HG02981 (cell line): Measurements from ENCODE around the gene PIK3CG.
A peak's percentile ranks its signal among the peaks of the same experiment; 100 is the strongest.
"Not testable (repeated sequence)": the region's sequence is repeated elsewhere in the genome, so short reads cannot be mapped to it uniquely, and the experiment has no call there.

Experiments used
- ATAC-seq: cut with Tn5 transposase; IDR thresholded peaks from one replicate; pipeline ENCODE4 v1.9.1; 2021; ENCODE audit warnings: mild to moderate bottlenecking, moderate library complexity; ENCODE audit not compliant: unreplicated experiment

Gene PIK3CG

GRCh38 chr7:106865130-106866041 is at the start of gene PIK3CG:
TSS of gene PIK3CG (plus strand) at chr7:106865282. CDS start at chr7:106867562, 2,280 bp downstream.
- peak; percentile 70 for ATAC-seq

DNA sequence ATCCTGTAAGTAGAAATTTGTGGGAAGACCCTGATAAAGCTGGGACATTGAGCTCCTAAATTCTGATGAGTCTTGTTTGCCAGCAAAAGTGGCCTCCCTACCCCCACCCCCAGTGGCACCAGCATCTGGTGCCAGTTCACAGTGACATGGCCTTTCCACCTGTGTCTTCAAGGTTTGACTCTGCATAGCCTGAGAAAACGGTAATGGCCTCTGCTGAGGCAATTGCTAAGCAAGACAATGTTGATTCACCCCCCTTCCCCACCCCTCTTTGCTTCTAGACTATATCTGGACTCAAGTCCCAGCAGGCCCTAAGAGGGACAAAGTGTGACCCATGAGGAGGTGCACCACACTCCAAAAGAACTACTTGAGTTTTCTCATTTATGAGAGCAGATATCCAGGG is 48.0 kb upstream of the PIK3CG start:
- no peak for ATAC-seq

DNA sequence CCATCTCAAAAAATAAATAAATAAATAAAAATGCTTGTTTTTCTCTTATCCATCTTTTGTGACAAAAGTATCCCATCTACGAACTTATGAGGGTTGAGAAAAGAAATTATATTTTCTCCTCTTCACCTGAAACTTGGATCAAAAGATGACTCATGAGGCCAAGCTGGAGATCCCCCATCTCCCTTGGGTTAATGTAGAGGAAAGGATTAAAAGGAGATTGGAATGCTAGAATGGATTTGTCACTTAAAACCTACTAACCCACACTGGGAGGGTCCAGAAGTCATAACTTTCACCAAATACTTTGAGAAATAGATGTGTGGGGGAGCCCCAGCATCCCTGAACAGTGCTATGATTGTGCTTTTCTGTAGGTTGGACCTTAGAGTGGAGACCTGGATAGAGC is 46.3 kb upstream of the PIK3CG start:
- no peak for ATAC-seq

DNA sequence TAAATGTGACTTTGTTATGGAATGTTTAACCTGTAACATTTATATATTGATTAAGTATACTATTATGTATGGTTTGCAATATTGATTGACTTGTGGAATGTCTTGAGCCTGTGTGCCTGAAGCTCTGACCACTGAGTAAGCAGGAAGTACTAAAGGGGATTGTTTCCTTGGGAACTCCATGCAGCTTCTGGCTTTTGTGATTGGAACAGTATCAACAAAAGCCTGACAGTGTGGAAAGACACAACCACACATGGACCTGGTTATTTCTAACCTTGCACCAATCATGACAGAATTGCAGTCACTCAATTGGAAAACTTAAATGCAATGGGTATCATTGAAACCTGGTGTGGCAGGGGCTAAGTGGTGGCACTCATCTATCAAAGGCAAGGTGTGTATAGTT is 45.5 kb upstream of the PIK3CG start:
- no peak for ATAC-seq

GRCh38 chr7:106820321-106821217 is 44.5 kb upstream of the PIK3CG start:
- ATAC-seq = no peak

DNA sequence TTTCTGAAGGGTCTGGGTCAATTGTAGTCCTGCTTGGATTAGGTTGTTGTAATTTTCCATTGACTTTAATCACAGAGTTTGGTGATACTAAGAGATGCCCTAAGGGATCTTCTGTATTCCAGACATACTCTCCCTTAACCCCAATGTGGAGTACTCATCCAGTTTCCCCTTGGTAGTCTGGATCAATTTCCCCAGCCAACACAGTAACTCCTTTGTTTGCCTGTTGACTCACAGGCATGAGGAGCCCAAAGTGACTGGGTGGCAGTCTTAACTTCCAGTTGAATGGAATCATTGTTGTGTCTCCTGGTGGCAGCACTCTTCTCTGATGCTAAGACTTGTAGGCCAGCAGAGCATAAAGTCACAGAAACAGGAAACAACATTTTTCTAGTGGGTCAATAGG is 41.5 kb upstream of the PIK3CG start:
- ATAC-seq = no peak

- ATAC-seq = no peak
These were observed 40.6 kb upstream of the PIK3CG start for GRCh38 chr7:106824458-106824857.

DNA sequence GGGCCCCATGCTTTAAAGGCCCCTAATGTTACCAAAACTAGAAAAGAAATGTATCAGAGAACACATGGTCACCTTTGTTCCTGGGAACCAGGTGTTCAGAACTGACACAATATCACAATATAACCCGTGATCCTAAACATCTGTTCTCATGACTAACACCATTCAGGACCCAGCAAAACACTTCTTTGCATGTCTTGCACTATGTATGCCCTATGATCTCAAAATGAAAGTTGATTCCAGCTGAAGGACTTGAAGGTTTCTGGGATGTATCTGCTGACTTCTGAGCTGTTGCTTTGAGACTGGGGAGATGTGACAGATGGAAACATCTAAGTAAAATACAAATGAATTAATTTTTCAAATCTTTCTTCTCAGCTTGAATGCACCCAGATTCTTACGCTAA is 37.5 kb upstream of the PIK3CG start:
- ATAC-seq = no peak

- no peak for ATAC-seq
These were observed 35.6 kb upstream of the PIK3CG start for GRCh38 chr7:106829496-106829895.

DNA sequence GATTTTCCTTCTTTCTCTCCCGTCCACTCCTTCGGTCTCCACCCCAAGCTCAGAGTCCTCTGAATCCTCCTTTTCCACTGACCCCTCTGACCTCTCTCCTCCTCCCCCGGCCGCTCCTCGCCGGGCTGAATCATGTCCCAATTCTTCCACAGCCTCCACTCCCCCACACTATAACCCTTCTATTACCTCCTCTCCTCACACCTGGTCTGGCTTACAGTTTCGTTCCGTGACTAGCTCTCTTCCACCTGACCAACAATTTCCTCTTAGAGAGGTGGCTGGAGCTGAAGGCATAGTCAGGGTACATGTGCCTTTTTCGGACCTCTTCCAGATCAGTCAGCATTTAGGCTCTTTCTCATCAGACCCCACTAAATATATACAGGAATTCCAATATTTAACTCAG is 34.2 kb upstream of the PIK3CG start:
- not testable (repeated sequence) for ATAC-seq

GRCh38 chr7:106836816-106837215 is 28.3 kb upstream of the PIK3CG start:
- no peak for ATAC-seq

- ATAC-seq = no peak
These were observed 25.6 kb upstream of the PIK3CG start for GRCh38 chr7:106839511-106839910.

DNA sequence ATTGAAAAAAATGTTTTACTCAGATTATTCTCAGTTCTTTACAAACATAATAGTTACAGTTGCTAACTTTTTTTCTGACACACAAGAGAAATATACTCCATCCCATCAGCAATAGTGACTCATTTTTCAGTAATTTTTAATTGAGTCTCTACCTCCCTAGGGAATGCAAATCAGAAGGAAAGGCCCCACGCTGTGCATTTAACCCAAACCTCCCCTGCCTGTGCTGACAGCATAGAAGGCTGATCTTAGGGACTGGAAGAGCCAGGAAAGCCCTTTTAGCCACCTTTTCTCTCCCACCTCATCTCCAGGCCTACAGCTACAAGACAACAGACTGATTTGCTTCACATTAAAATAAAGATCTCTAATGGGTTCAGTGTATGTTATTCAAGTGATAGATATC is 24.7 kb upstream of the PIK3CG start:
- no peak for ATAC-seq

DNA sequence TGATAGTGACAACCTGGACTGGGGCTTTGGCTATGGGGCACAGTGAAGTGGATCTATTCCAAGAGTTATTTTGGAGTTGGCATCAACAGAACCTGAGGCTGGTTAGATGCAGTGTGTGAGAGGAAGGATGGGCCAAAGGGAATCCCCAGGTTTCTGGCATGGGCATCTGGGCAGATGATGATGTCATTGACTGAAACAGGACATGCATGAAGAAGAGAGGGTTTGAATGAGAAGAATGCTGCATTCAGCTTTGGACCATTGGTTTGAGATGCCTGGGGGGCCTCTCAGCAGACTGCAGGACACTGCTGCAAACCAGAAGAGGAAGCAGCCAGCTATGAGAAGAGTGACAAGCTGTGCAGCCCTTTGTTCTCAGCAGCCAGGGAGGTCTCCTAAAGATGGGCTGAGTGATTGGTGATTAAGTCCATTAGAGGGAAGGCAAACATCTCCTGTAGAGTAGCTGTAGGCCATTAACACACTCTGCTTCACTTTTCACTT is 23.1 kb upstream of the PIK3CG start:
- ATAC-seq = no peak

DNA sequence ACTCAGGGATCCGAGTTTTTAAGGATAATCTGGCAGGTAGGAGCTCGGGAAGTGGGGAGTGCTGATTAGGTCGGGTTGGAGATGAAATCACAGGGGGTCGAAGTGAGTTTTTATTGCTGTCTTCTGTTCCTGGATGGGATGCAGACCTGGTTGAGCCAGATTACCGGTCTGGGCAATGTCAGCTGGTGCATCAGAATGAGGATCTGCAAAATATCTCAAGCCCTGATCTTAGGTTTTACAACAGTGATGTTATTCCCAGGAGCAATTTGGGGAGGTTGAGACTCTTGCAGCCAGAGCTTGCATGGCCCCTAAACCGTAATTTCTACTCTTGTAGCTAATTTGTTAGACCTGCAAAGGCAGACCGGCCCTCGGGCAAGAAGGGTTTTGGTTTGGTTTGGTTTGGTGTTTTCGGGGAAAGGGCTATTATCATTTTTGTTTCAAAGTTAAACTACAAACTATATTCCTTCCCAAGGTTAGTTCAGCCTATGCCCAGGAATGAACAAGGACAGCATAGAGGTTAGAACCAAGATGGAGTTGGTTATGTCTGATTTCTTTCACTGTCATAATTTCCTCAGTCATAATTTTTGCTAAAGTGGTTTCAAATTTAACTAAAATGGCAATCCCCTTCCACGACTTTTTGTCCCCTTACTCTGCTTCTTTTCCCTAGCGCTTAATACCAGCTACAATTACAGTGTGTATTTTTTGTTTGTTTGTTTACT is 20.6 kb upstream of the PIK3CG start:
- ATAC-seq = no peak

DNA sequence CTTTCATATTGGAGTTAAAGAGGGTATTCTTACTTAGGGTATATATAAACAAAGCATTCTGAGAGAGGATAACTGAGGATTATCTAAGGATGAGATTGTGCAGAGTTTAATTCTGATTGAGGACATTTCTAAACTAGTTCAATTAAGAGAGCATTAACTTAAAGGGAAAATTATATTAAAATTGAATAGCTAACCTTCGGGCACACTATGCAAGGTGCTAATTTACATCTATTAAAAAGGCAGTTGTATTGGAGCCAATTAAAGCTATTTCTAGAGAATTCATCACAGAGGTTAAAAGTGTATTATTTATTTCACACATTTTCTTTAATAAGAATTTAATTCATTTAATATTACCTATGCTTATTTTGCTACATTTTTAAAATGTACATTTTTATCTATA is 17.0 kb upstream of the PIK3CG start:
- ATAC-seq = no peak

- ATAC-seq = no peak
These were observed 16.1 kb upstream of the PIK3CG start for GRCh38 chr7:106848851-106849442.

DNA sequence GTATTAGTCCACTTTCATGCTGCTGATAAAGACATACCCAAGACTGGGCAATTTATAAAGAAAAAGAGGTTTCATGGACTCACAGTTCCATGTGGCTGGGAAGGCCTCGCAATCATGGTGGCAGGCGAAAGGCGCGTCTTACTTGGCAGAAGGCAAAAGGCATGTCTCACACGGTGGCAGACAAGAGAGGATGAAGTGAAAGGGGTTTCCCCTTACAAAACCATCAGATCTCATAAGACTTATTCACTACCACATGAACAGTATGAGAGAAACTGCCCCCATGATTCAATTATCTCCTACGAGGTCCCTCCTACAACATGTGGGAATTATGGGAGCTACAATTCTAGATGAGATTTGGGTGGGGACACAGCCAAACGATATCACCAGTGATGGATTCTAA is 13.4 kb upstream of the PIK3CG start:
- not testable (repeated sequence) for ATAC-seq

DNA sequence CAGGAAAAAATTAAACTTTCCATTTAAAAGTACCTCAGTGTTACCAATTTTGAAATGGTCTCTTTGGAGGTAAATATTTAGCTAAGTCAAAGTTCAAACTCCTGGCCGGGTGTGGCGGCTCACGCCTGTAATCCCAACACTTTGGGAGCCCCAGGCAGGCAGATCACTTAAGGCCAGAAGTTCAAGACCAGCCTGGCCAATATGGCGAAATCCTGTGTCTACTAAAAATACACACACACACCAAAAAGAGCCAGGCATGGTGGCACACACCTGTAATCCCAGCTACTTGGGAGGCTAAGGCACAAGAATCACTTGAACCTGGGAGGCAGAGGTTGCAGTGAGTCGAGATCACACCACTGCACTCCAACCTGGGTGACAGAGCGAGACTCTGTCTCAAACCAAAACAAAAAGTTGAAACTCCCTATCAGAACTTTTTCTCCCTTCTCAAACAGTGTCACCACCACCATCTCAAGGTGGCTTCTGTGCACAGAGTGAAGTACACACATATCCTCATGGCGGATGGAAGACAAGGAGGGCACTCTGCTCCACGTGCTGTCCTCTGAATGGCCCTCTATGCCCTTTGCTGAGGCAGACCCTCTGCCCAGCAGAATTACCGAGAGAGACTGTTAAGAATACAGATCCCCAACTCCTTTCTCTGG is 11.7 kb upstream of the PIK3CG start:
- ATAC-seq = no peak

DNA sequence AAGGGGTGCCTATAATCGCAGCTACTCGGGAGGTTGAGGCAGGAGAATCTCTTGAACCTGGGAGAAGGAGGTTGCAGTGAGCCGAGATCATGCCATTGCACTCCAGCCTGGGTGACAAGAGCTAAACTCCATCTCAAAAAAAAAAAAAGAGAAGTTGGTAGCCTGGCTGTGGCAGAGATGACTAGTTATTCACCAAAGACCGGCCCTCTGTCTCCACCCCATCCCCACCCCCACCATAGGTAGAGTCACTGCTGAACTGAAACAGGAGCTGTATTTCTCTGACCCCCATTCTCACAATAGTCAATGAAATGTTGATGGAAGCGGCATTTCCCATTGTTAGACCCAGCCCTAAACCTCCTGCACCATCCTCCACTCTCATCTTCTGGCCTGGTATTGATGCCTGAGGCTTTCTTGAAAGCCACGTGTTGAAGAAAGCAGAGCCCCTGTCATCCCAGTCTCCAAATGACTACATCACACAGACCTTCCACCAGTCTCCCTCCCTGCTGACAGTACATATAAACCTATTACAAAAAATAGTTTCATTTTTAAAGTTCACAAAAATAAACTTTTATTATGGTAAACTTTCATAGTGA is 9.4 kb upstream of the PIK3CG start:
- ATAC-seq = no peak
